Stimulated activated CD8-positive, alpha-beta memory T cell treated with anti-CD3 and anti-CD28 coated beads, Interleukin-12 subunit alpha, Interleukin-12 subunit beta, amount 100 ng/mL, for 4 hours (primary cell): ENCODE results near the gene BUB3.
"Not testable (repeated sequence)": the region's sequence is repeated elsewhere in the genome, so short reads cannot be mapped to it uniquely, and the experiment has no call there.

Source experiments
- DNase-seq: peaks from one replicate; pipeline ENCODE4 v3.0.0-alpha.2; 2020; ENCODE audit warnings: low read depth

Gene BUB3

DNA sequence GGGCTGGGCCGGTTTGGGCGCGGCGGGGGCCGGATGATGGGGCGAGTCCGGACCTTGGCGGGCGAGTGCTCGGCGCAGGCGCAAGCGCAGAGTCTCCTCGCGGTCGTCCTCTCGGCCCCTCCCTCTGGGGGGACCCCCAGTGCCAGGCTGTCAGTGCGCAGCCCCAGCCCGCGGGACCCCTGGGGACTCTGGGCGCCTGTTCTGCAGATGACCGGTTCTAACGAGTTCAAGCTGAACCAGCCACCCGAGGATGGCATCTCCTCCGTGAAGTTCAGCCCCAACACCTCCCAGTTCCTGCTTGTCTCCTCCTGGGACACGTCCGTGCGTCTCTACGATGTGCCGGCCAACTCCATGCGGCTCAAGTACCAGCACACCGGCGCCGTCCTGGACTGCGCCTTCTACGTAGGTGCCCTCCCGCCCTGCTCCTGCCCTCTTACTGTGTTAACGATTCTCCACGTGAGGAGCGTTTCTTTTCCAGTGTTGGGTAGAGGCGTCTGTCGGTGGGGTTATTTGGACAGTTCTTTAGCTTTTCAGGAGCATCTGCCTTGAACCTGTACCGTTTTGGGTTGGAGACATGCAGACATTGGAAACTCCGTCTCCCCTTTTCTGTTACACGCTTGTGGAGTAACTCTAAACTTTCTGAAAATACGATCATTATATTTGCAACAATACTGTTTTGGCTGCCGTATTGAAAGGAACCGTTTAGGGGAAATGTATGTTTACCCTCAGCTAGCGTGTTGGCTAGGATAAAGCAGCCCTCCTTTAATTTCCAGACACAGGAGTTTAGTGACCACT is 706 bp downstream of the BUB3 start:
- no peak for DNase-seq

GRCh38 chr10:123156078-123156477 is 1.9 kb downstream of the BUB3 start:
- DNase-seq = no peak

- no peak for DNase-seq
These were observed 3.0 kb downstream of the BUB3 start for GRCh38 chr10:123157210-123157609.

- no peak for DNase-seq
These were observed 4.5 kb downstream of the BUB3 start for GRCh38 chr10:123158682-123159081.

DNA sequence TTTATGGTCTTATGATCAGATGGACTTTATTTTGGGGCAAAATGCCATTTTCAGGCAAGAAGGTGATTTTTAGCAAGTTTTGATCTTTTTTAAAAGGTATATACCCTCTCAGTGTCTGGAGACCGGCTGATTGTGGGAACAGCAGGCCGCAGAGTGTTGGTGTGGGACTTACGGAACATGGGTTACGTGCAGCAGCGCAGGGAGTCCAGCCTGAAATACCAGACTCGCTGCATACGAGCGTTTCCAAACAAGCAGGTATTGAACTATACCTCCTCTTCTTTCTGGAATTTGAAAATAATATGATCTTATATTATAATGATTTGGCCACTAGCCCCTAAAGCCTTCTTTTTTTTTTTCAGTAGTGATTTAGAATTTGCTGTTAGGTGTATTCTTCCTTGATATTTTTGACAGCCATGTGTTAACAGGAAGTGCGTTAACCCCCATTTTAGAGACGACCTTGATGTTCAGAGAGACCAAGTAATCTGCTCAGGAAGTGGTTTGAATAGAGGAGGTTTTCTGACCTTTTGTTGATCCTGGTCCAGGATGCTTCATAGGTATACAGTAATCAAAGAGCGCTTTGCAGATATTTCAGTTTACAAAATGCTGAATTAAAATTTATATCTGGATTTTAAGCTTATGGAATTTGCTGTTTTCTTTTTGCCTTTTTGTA is 6.2 kb downstream of the BUB3 start:
- DNase-seq = no peak

DNA sequence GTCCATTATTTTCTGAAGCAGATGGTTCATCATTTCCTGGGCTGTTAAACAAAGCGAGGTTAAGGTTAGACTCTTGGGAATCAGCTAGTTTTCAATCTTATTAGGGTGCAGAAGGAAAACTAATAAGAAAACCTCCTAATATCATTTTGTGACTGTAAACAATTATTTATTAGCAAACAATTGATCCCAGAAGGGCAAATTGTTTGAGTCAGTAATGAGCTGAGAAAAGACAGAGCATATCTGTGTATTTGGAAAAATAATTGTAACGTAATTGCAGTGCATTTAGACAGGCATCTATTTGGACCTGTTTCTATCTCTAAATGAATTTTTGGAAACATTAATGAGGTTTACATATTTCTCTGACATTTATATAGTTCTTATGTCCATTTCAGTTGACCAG is 10.1 kb downstream of the BUB3 start:
- DNase-seq = no peak

- no peak for DNase-seq
These were observed 11.4 kb downstream of the BUB3 start for GRCh38 chr10:123165445-123166072.

DNA sequence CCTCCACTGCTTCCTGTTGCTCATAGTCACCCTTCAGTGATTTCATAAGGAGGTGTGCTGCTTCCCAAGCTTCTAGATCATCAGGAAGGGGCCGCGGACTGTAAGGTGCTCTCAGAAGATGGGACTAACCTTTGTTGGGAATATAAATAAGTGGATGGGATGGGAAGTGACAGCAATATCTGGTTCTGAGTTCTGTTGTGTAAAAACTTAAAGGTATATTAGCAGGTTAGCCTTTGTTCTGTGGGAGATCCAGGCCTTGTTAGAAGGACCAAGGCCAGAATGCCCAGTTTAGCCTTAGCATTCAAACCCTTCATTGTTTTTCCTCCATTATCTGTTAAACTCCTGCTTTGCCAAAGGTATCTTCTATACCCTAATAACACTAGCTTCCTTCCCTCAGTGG is 12.4 kb downstream of the BUB3 start:
- DNase-seq = no peak

DNA sequence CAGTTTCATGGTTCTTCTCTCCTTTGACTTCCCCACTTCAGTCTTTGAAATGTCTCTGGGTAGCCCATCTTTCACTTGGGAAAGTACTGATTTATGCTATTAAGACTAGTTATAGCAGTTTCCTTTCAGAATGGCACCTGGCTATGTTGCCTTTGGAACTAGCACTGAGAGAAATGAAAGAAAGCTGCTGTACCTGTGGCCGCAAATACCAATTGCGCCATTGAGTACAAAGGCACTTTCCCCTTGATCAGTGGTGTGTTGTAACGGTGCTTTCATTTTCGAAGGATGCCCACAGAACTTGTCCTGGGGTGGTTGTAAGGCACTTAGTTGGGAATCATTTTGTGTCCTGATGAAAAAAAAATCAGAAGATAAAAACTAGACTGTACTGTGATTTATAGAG is 16.8 kb downstream of the BUB3 start:
- DNase-seq = no peak

DNA sequence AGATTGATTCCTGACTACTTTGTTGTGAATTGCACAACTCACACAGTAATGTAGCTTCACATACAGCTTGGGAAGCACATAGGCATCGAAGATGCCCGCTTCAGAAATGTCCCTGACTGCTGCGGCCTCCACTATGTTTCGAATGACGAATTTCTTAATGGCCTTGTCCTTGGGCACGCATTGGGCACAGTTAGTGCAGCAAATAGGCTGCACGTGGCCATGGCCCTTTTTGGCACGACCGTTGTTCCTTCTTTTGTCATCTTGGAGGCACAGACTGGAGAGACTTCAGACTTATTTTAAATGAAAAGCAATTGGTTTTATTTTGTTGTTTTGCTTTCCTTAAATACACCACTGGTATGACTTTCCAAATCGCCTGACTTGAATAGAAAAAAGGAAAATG is 17.4 kb downstream of the BUB3 start:
- DNase-seq = not testable (repeated sequence)

GRCh38 chr10:123175389-123176387 is 21.5 kb downstream of the BUB3 start:
- DNase-seq = no peak

DNA sequence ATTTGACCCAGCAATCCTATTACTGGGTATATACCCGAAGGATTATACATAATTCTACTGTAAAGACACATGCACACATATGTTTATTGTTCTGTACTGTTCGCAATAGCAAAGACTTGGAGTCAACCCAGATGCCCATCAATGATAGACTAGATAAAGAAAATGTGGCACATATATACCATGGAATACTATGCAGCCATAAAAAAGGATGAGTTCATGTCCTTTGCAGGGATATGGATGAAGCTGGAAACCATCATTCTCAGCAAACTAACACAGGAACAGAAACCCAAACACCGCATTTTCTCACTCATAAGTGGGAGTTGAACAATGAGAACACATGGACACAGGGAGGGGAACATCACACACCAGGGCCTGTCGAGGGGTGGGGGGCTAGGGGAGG is 24.2 kb downstream of the BUB3 start:
- not testable (repeated sequence) for DNase-seq

DNA sequence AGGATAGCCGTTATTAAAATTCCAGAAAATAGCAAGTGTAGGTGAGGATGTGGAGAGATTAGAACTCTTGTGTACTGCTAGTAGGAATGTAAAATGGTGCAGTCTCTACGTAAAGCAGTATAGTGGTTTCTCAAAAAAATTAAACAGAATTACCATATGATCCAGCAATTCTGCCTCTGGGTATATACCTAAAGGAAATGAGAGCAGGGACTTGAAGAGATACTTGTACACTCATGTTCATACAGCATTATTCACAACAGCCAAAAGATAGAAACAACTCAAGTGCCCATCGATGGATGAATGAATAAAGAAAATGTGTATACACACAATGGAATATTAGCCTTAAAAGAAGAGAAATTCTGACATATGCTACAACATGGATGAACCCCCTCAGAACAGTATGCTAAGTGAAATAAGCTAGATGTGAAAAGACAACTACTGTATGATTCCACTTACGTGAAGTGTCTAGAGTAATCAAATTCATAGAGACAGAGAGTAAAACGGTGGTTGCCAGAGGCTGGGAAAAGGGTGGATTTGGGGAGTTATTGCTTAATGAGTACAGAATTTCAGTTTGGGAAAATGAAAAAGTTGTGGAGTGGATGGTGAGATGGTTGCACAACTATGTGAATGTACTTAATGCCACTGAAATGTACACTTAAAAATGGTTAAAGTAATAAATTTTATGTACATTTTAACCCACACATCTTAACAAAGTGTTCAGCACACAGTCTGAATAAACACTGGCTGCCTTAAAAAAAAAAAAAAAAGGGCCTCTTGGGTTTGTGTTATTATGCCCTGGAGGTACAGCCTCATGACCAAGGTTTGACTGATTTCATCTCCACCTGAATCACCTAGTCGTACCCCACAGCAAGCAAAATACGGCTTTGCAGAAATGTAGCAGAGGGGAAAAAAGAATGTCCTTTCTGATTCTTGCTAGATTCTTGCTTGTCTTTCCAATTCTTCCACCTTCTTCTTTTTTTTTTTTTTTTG is 26.2 kb downstream of the BUB3 start:
- no peak for DNase-seq

DNA sequence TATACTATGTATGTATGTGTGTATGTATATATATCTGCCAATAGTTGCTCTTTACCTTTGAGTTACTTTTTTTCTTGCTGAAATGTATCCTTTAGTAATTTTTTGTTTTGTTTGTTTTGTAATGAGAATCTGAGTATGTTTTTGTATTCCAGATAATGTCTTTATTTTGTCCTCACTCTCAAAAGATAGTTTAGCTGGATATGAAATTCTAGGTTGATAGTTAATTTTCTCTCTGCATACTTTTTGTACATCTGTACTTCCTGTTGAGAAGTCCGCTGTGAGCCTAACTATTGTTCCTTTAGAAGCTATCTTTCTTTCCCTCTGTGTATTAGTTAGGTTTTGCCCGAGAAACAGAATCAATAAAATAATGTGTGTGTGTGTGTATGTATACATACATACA is 29.5 kb downstream of the BUB3 start:
- DNase-seq = no peak

DNA sequence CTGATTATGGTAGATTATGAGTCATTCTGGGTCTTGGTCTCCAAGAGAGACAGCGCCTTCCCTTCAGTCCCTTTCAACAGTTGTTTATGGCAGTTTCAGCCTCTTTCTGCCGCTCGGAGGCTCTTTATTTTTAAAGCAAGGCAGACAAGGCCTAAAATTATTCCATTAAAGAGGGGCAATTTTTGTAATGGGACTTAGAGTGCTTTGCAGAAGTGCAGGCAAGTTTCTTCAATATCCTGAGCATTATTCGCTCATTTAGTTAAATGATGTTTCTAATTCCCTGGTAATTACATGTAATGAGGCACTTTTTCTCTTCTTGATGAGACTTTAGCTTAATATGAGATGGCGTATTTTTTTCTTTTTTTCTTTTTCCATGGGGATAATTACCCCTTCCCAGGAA is 33.6 kb downstream of the BUB3 start:
- no peak for DNase-seq

- no peak for DNase-seq
These were observed 37.7 kb downstream of the BUB3 start for GRCh38 chr10:123191886-123192285.

- DNase-seq = no peak
These were observed 39.9 kb downstream of the BUB3 start for GRCh38 chr10:123194056-123194455.

GRCh38 chr10:123200531-123200930 is 46.3 kb downstream of the BUB3 start:
- DNase-seq = no peak

GRCh38 chr10:123202506-123202905 is 48.3 kb downstream of the BUB3 start:
- DNase-seq = no peak

GRCh38 chr10:123203393-123204126 is 49.4 kb downstream of the BUB3 start:
- DNase-seq = no peak
